Measurements from ENCODE around the gene MTNR1A.

The MTNR1A gene

GRCh38 chr4:186560647-186561046 is 5.3 kb upstream of the MTNR1A start:
- H3K27me3 ChIP-seq (ENCODE audit: control insufficient read depth in 1 of 2, insufficient read depth in 2 of 2, low read length in 2 of 2) = peaks cover under 1 to 4% of the 10 kb centered on the region in 2 donors
- no peaks in the 10 kb centered on the region for H3K4me1 ChIP-seq (ENCODE audit: insufficient read depth, low read length)
- H3K9ac ChIP-seq (ENCODE audit: low read length) = no peak overlapping the region
- no peaks in the 10 kb centered on the region for H3K9me3 ChIP-seq (ENCODE audit: low read length)
- H3K36me3 ChIP-seq (ENCODE audit: insufficient read depth, low read length) = no peaks in the 10 kb centered on the region
- H3K4me3 ChIP-seq (ENCODE audit: low read depth in 1 of 2, low read length in 2 of 2) = no peak overlapping the region
- H3K27ac ChIP-seq (ENCODE audit: low read depth, low read length) = no peak overlapping the region

- Histone ChIP-seq H3K9ac (ENCODE audit: low read length) (no peak overlapping the region), H3K27me3 (ENCODE audit: control insufficient read depth in 1 of 2, insufficient read depth in 2 of 2, low read length in 2 of 2) (peaks cover 5 to 15% of the 10 kb centered on the region in 2 donors), H3K27ac (ENCODE audit: low read depth, low read length) (no peak overlapping the region), H3K4me3 (ENCODE audit: low read depth in 1 of 2, low read length in 2 of 2) (no peak overlapping the region), H3K36me3 (ENCODE audit: insufficient read depth, low read length) (no peaks in the 10 kb centered on the region), H3K4me1 (ENCODE audit: insufficient read depth, low read length) (no peaks in the 10 kb centered on the region), H3K9me3 (ENCODE audit: low read length) (no peaks in the 10 kb centered on the region)
Measured at GRCh38 chr4:186557486-186557885, 2.1 kb upstream of the MTNR1A start.

GRCh38 chr4:186557061-186557460 is 1.7 kb upstream of the MTNR1A start:
- no peaks in the 10 kb centered on the region for H3K4me1 ChIP-seq (ENCODE audit: insufficient read depth, low read length)
- no peaks in the 10 kb centered on the region for H3K36me3 ChIP-seq (ENCODE audit: insufficient read depth, low read length)
- H3K27ac ChIP-seq (ENCODE audit: low read depth, low read length) = no peak overlapping the region
- H3K4me3 ChIP-seq (ENCODE audit: low read depth in 1 of 2, low read length in 2 of 2) = no peak overlapping the region
- H3K27me3 ChIP-seq (ENCODE audit: control insufficient read depth in 1 of 2, insufficient read depth in 2 of 2, low read length in 2 of 2) = peaks cover 5 to 15% of the 10 kb centered on the region in 2 donors
- no peaks in the 10 kb centered on the region for H3K9me3 ChIP-seq (ENCODE audit: low read length)
- H3K9ac ChIP-seq (ENCODE audit: low read length) = no peak overlapping the region

- no peaks in the 10 kb centered on the region for H3K36me3 ChIP-seq (ENCODE audit: insufficient read depth, low read length)
- no peak overlapping the region for H3K4me3 ChIP-seq (ENCODE audit: low read depth in 1 of 2, low read length in 2 of 2)
- no peaks in the 10 kb centered on the region for H3K4me1 ChIP-seq (ENCODE audit: insufficient read depth, low read length)
- no peaks in the 10 kb centered on the region for H3K9me3 ChIP-seq (ENCODE audit: low read length)
- H3K27me3 ChIP-seq (ENCODE audit: control insufficient read depth in 1 of 2, insufficient read depth in 2 of 2, low read length in 2 of 2) = peaks cover 5 to 15% of the 10 kb centered on the region in 2 donors
- H3K27ac ChIP-seq (ENCODE audit: low read depth, low read length) = no peak overlapping the region
- H3K9ac ChIP-seq (ENCODE audit: low read length) = no peak overlapping the region
Measured at GRCh38 chr4:186554539-186554913, 841 bp downstream of the MTNR1A start.

GRCh38 chr4:186553717-186554116 is 1.6 kb downstream of the MTNR1A start:
- peaks cover 5 to 15% of the 10 kb centered on the region in 2 donors for H3K27me3 ChIP-seq (ENCODE audit: control insufficient read depth in 1 of 2, insufficient read depth in 2 of 2, low read length in 2 of 2)
- H3K36me3 ChIP-seq (ENCODE audit: insufficient read depth, low read length) = no peaks in the 10 kb centered on the region
- no peak overlapping the region for H3K27ac ChIP-seq (ENCODE audit: low read depth, low read length)
- no peaks in the 10 kb centered on the region for H3K4me1 ChIP-seq (ENCODE audit: insufficient read depth, low read length)
- no peak overlapping the region for H3K4me3 ChIP-seq (ENCODE audit: low read depth in 1 of 2, low read length in 2 of 2)
- H3K9ac ChIP-seq (ENCODE audit: low read length) = no peak overlapping the region
- H3K9me3 ChIP-seq (ENCODE audit: low read length) = no peaks in the 10 kb centered on the region

GRCh38 chr4:186551849-186552248 is 3.5 kb downstream of the MTNR1A start:
- Histone ChIP-seq H3K27ac (ENCODE audit: low read depth, low read length) (no peak overlapping the region), H3K9ac (ENCODE audit: low read length) (no peak overlapping the region), H3K4me1 (ENCODE audit: insufficient read depth, low read length) (no peaks in the 10 kb centered on the region), H3K9me3 (ENCODE audit: low read length) (no peaks in the 10 kb centered on the region), H3K36me3 (ENCODE audit: insufficient read depth, low read length) (no peaks in the 10 kb centered on the region), H3K4me3 (ENCODE audit: low read depth in 1 of 2, low read length in 2 of 2) (no peak overlapping the region), H3K27me3 (ENCODE audit: control insufficient read depth in 1 of 2, insufficient read depth in 2 of 2, low read length in 2 of 2) (peaks cover 5 to 15% of the 10 kb centered on the region in 2 donors)

- H3K27ac ChIP-seq (ENCODE audit: low read depth, low read length) = no peak overlapping the region
- no peaks in the 10 kb centered on the region for H3K9me3 ChIP-seq (ENCODE audit: low read length)
- H3K4me1 ChIP-seq (ENCODE audit: insufficient read depth, low read length) = no peaks in the 10 kb centered on the region
- no peaks in the 10 kb centered on the region for H3K36me3 ChIP-seq (ENCODE audit: insufficient read depth, low read length)
- no peak overlapping the region for H3K4me3 ChIP-seq (ENCODE audit: low read depth in 1 of 2, low read length in 2 of 2)
- no peak overlapping the region for H3K9ac ChIP-seq (ENCODE audit: low read length)
- H3K27me3 ChIP-seq (ENCODE audit: control insufficient read depth in 1 of 2, insufficient read depth in 2 of 2, low read length in 2 of 2) = no peaks in the 10 kb centered on the region
Measured at GRCh38 chr4:186545436-186545835, 9.9 kb downstream of the MTNR1A start.

GRCh38 chr4:186543206-186543605 is 12.2 kb downstream of the MTNR1A start:
- H3K4me3 ChIP-seq (ENCODE audit: low read depth in 1 of 2, low read length in 2 of 2) = no peak overlapping the region
- no peaks in the 10 kb centered on the region for H3K36me3 ChIP-seq (ENCODE audit: insufficient read depth, low read length)
- no peaks in the 10 kb centered on the region for H3K27me3 ChIP-seq (ENCODE audit: control insufficient read depth in 1 of 2, insufficient read depth in 2 of 2, low read length in 2 of 2)

GRCh38 chr4:186541801-186542200 is 13.6 kb downstream of the MTNR1A start:
- H3K27me3 ChIP-seq (ENCODE audit: control insufficient read depth in 1 of 2, insufficient read depth in 2 of 2, low read length in 2 of 2) = no peaks in the 10 kb centered on the region
- no peaks in the 10 kb centered on the region for H3K4me1 ChIP-seq (ENCODE audit: insufficient read depth, low read length)
- no peak overlapping the region for H3K4me3 ChIP-seq (ENCODE audit: low read depth in 1 of 2, low read length in 2 of 2)
- H3K27ac ChIP-seq (ENCODE audit: low read depth, low read length) = no peak overlapping the region
- no peak overlapping the region for H3K9ac ChIP-seq (ENCODE audit: low read length)
- H3K36me3 ChIP-seq (ENCODE audit: insufficient read depth, low read length) = no peaks in the 10 kb centered on the region
- no peaks in the 10 kb centered on the region for H3K9me3 ChIP-seq (ENCODE audit: low read length)

More at GRCh38 chr4:186543206-186543605, 12.2 kb downstream of the MTNR1A start:
- Histone ChIP-seq H3K9me3 (ENCODE audit: low read length) (no peaks in the 10 kb centered on the region), H3K9ac (ENCODE audit: low read length) (no peak overlapping the region), H3K4me1 (ENCODE audit: insufficient read depth, low read length) (no peaks in the 10 kb centered on the region), H3K27ac (ENCODE audit: low read depth, low read length) (no peak overlapping the region)

GRCh38 chr4:186537843-186538521 is 17.4 kb downstream of the MTNR1A start:
- H3K4me3 ChIP-seq (ENCODE audit: low read depth in 1 of 2, low read length in 2 of 2) = no peak overlapping the region
- H3K4me1 ChIP-seq (ENCODE audit: insufficient read depth, low read length) = no peaks in the 10 kb centered on the region
- H3K36me3 ChIP-seq (ENCODE audit: insufficient read depth, low read length) = no peaks in the 10 kb centered on the region
- no peaks in the 10 kb centered on the region for H3K9me3 ChIP-seq (ENCODE audit: low read length)
- H3K27ac ChIP-seq (ENCODE audit: low read depth, low read length) = no peak overlapping the region
- no peaks in the 10 kb centered on the region for H3K27me3 ChIP-seq (ENCODE audit: control insufficient read depth in 1 of 2, insufficient read depth in 2 of 2, low read length in 2 of 2)
- no peak overlapping the region for H3K9ac ChIP-seq (ENCODE audit: low read length)

- Histone ChIP-seq H3K9ac (ENCODE audit: low read length) (no peak overlapping the region), H3K4me3 (ENCODE audit: low read depth in 1 of 2, low read length in 2 of 2) (no peak overlapping the region), H3K27ac (ENCODE audit: low read depth, low read length) (no peak overlapping the region), H3K36me3 (ENCODE audit: insufficient read depth, low read length) (no peaks in the 10 kb centered on the region), H3K9me3 (ENCODE audit: low read length) (no peaks in the 10 kb centered on the region), H3K4me1 (ENCODE audit: insufficient read depth, low read length) (no peaks in the 10 kb centered on the region), H3K27me3 (ENCODE audit: control insufficient read depth in 1 of 2, insufficient read depth in 2 of 2, low read length in 2 of 2) (no peaks in the 10 kb centered on the region)
Measured at GRCh38 chr4:186536285-186536684, 19.1 kb downstream of the MTNR1A start.

- Histone ChIP-seq H3K27ac (ENCODE audit: low read depth, low read length) (no peak overlapping the region), H3K9ac (ENCODE audit: low read length) (no peak overlapping the region), H3K9me3 (ENCODE audit: low read length) (no peaks in the 10 kb centered on the region), H3K4me1 (ENCODE audit: insufficient read depth, low read length) (no peaks in the 10 kb centered on the region), H3K4me3 (ENCODE audit: low read depth in 1 of 2, low read length in 2 of 2) (no peak overlapping the region), H3K36me3 (ENCODE audit: insufficient read depth, low read length) (no peaks in the 10 kb centered on the region), H3K27me3 (ENCODE audit: control insufficient read depth in 1 of 2, insufficient read depth in 2 of 2, low read length in 2 of 2) (no peaks in the 10 kb centered on the region)
Measured at GRCh38 chr4:186534056-186534455, 21.3 kb downstream of the MTNR1A start.
